Uterus (tissue), 2 donors: Measurements from ENCODE around the gene ST7.

Experiments used
- POLR2A ChIP-seq, 2 donors: fragments of 450-650 bp; IDR thresholded peaks; one replicate each; pipeline ENCODE4 v1.6.1; 2016; ENCODE audit warnings: antibody characterized with exemption in 2 of 2, mild to moderate bottlenecking in 1 of 2, moderate library complexity in 1 of 2
- TF ChIP-seq, protein P1 (sequence below), 4 experiments: fragments of 200-600 bp in 2 of 4; fragments of 450-650 bp in 2 of 4; sonication (generic) in 2 of 4; IDR thresholded peaks; one replicate each; pipeline ENCODE4 v1.5.1; 2016 to 2019; ENCODE audit warnings: antibody characterized with exemption in 4 of 4, mild to moderate bottlenecking in 2 of 4, moderate library complexity in 1 of 4

DNA sequence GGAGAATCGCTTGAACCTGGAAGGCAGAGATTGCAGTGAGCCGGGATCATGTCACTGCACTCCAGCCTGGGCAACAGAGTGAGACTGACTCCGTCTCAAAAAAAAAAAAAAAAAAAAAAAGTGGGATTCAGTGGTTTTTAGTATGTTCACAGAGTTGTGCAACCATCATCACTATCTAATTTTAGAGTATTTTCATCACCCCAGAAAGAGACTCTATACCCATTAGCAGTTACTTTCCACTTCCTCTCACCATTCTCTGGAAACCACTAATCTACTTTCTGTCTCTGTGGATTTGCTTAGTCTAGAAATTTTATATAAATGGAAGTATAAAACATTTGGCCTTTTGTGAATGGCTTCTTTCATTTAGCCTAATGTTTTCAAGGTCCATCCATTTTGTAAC lies 113.4 kb downstream of the ST7 start:
- TF ChIP-seq, protein P1, sequence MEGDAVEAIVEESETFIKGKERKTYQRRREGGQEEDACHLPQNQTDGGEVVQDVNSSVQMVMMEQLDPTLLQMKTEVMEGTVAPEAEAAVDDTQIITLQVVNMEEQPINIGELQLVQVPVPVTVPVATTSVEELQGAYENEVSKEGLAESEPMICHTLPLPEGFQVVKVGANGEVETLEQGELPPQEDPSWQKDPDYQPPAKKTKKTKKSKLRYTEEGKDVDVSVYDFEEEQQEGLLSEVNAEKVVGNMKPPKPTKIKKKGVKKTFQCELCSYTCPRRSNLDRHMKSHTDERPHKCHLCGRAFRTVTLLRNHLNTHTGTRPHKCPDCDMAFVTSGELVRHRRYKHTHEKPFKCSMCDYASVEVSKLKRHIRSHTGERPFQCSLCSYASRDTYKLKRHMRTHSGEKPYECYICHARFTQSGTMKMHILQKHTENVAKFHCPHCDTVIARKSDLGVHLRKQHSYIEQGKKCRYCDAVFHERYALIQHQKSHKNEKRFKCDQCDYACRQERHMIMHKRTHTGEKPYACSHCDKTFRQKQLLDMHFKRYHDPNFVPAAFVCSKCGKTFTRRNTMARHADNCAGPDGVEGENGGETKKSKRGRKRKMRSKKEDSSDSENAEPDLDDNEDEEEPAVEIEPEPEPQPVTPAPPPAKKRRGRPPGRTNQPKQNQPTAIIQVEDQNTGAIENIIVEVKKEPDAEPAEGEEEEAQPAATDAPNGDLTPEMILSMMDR (IDR thresholded peaks at IDR 0.05), result no peak
- TF ChIP-seq POLR2A (IDR thresholded peaks at IDR 0.05), result no peak
